Prostate gland (tissue), 2 donors: ENCODE results near the gene DYNLRB2.

ENCODE experiments used
- CTCF ChIP-seq, 4 experiments: fragments of 200-600 bp in 2 of 4; fragments of 450-650 bp in 2 of 4; sonication (generic) in 2 of 4; IDR thresholded peaks; 1 replicate in 3 of 4; 2 replicates in 1 of 4; pipeline ENCODE4 v1.5.1; 2016 to 2019; ENCODE audit warnings: antibody characterized with exemption in 4 of 4, mild to moderate bottlenecking in 2 of 4, moderate library complexity in 2 of 4
- POLR2AphosphoS5 ChIP-seq: sonication (generic); formaldehyde crosslinking; IDR thresholded peaks from one replicate; pipeline ENCODE4 v1.6.1; 2017; ENCODE audit warnings: antibody characterized with exemption

GRCh38 chr16:80557037-80557436, 16.2 kb downstream of the DYNLRB2 start:
- no peak for TF ChIP-seq POLR2AphosphoS5
- TF ChIP-seq CTCF (IDR thresholded peaks at IDR 0.05): no peak
